ENCODE data around the gene NRM. TPM values are rescaled to one million over a fixed set of nuclear protein-coding genes. Genes with fewer than 3 reads are reported as not detected.
"Not testable (repeated sequence)": the region's sequence is repeated elsewhere in the genome, so short reads cannot be mapped to it uniquely, and the experiment has no call there.

Gene NRM
- total RNA-seq, 1 donor: 3.5 TPM

DNA sequence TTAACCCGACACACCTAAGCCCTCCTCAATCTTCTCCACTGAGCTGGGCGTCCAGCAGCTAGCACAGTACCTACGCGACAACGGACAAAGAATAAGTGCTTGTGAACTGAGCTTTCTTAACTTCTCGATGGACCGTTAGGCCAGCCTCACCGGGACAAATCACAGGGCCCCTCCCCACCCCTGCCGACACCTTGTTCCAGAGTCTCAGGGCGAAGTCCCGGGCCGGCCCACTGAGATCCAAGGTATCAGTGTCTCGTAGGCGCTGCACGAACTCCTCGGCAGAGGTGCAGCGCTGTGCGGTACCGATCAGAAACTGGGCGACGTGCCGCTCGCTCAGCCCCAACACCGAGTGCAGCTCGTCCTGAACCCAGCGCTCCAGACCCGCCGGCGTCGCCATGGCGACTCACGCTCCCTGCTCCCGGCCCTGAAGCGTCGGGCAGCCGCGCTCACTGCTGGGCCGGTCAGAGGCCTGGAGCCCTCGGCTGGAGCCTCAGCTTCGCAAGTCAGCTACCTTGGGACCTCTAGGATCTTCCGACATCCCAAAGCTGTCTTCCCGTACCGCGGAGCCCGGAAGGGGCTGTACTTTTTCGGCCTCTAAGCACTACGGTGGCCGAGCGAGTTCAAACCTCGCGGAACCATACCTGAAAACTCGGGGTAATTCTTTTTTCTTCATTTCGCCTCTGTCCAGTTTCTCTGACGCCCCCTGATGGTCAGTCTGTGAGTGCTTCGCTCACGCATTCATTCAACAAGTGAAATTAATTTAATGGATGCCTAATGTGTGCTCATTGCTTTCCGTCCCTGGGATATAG lies 18.1 kb downstream of the NRM start, which contains the start of gene DHX16:
DHX16 (minus strand) TSS at position 562 of the 809 bp plus-strand sequence; CDS start at position 397, 165 bp downstream.
- peak within 1 kb of the TSS; percentile 89 for H3K4me3 ChIP-seq (ENCODE audit: low read depth, low read length)
- TF ChIP-seq, protein P1, sequence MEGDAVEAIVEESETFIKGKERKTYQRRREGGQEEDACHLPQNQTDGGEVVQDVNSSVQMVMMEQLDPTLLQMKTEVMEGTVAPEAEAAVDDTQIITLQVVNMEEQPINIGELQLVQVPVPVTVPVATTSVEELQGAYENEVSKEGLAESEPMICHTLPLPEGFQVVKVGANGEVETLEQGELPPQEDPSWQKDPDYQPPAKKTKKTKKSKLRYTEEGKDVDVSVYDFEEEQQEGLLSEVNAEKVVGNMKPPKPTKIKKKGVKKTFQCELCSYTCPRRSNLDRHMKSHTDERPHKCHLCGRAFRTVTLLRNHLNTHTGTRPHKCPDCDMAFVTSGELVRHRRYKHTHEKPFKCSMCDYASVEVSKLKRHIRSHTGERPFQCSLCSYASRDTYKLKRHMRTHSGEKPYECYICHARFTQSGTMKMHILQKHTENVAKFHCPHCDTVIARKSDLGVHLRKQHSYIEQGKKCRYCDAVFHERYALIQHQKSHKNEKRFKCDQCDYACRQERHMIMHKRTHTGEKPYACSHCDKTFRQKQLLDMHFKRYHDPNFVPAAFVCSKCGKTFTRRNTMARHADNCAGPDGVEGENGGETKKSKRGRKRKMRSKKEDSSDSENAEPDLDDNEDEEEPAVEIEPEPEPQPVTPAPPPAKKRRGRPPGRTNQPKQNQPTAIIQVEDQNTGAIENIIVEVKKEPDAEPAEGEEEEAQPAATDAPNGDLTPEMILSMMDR (IDR thresholded peaks at IDR 0.05; ENCODE audit: insufficient read depth, low read depth, low read length): peak; percentile 90
- DNase-seq (ENCODE audit: low read depth): peak; percentile 99

- DNase-seq (ENCODE audit: low read depth): no peak
- H3K4me3 ChIP-seq (ENCODE audit: low read depth, low read length): no peak overlapping the region
- TF ChIP-seq, protein P1 (IDR thresholded peaks at IDR 0.05; ENCODE audit: insufficient read depth, low read depth, low read length): peak; percentile 28
Observed at GRCh38 chr6:30670760-30671527, 19.8 kb downstream of the NRM start.

DNA sequence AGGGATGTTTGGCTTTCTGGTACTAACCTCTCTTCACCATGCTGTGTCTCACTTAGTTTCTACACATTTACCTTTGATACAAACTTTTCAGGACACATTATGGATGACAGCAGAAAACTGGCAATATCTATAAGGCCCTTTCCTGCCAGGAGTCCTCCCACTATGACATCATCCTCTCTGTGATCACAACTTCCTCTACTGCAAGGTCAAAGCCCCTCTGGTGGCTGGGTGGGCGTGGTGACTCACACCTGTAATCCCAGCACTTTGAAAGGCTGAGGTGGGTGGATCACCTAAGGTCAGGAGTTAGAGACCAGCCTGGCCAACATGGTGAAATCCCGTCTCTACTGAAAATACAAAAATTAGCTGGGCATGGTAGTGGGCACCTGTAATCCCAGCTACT lies 24.5 kb downstream of the NRM start:
- DNase-seq (ENCODE audit: low read depth); H3K4me3 ChIP-seq (ENCODE audit: low read depth, low read length): not testable (repeated sequence)

DNA sequence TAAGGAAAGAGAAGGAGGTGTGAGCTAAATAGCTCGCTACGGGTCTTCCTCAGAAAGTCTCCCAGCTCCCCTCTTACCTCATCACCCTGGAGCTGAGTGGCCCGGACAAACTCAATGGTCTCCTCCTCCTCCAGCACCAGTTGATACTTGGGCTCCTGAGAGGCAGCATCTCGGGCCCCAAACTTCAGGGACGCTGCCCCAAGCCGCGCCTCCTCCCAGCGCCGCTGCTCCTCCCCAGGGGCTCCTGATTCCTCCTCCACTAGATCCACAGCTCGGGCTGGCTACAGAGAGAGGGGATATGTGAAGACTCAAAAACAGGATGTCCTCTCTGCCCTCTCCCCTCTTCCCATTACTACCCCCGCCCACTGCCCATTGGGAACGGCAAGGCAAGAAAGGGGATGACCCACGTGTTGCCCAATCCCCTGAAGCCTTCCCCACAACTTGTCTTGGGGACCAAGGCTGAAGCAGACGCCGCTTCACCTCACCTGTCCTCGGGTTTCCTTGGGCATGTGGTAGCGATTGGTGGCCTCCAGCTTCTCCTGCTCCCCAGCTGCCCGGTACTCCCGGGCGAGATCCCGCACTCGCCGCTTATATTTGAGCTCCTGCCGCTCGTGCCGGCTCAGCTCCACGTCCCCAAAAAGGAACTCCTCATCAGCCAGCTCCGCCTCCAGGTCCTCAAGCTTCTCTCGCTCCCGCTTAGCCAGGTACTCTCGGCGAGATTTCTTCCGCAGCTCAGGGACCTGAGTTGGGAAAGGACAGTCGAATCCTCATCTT lies 25.6 kb downstream of the NRM start:
- DNase-seq (ENCODE audit: low read depth): no peak
- no peak overlapping the region for H3K4me3 ChIP-seq (ENCODE audit: low read depth, low read length)
- TF ChIP-seq, protein P1 (IDR thresholded peaks at IDR 0.05; ENCODE audit: insufficient read depth, low read depth, low read length): no peak

GRCh38 chr6:30657922-30658321 lies 32.9 kb downstream of the NRM start:
- not testable (repeated sequence) for H3K4me3 ChIP-seq (ENCODE audit: low read depth, low read length); DNase-seq (ENCODE audit: low read depth)

GRCh38 chr6:30657454-30657853 lies 33.3 kb downstream of the NRM start:
- no peak overlapping the region for H3K4me3 ChIP-seq (ENCODE audit: low read depth, low read length)
- DNase-seq (ENCODE audit: low read depth): no peak
- TF ChIP-seq, protein P1 (IDR thresholded peaks at IDR 0.05; ENCODE audit: insufficient read depth, low read depth, low read length): no peak

- no peak for DNase-seq (ENCODE audit: low read depth)
- TF ChIP-seq, protein P1 (IDR thresholded peaks at IDR 0.05; ENCODE audit: insufficient read depth, low read depth, low read length): no peak
- H3K4me3 ChIP-seq (ENCODE audit: low read depth, low read length): no peak overlapping the region
Observed at GRCh38 chr6:30656513-30656912, 34.3 kb downstream of the NRM start.
